H9 (cell line): Measurements from ENCODE around the gene ASPN. TPM values are rescaled to one million over a fixed set of nuclear protein-coding genes. Genes with fewer than 3 reads are reported as not detected.

ENCODE experiments used
- DNase-seq: peaks from one replicate; pipeline ENCODE4 v3.0.0-alpha.2; 2017
- H2AFZ ChIP-seq: one replicate; pipeline ENCODE4 v1.6.1; 2013; ENCODE audit warnings: mild to moderate bottlenecking, low read length, control low read depth, moderate library complexity
- H2AK5ac ChIP-seq: 2 replicates; pipeline ENCODE4 v1.6.1; 2013; ENCODE audit warnings: low read length, control low read depth, mixed read lengths; ENCODE audit not compliant: insufficient read length
- H2BK120ac ChIP-seq: one replicate; pipeline ENCODE4 v1.6.1; 2013; ENCODE audit warnings: low read depth, mild to moderate bottlenecking, low read length, control low read depth, inconsistent platforms; ENCODE audit not compliant: poor library complexity, severe bottlenecking
- H2BK12ac ChIP-seq: 2 replicates; pipeline ENCODE4 v1.6.1; 2013; ENCODE audit warnings: low read length, control low read depth, mixed read lengths, low read depth; ENCODE audit not compliant: insufficient read length
- H2BK15ac ChIP-seq: 2 replicates; pipeline ENCODE4 v1.6.1; 2013; ENCODE audit warnings: low read depth, low read length, control low read depth
- H2BK20ac ChIP-seq: one replicate; pipeline ENCODE4 v1.6.1; 2013; ENCODE audit warnings: low read depth, mild to moderate bottlenecking, low read length, control low read depth, inconsistent platforms; ENCODE audit not compliant: poor library complexity, severe bottlenecking
- H2BK5ac ChIP-seq: 2 replicates; pipeline ENCODE4 v1.6.1; 2013; ENCODE audit warnings: low read length, control low read depth, mixed read lengths; ENCODE audit not compliant: insufficient read length
- H3K14ac ChIP-seq: 2 replicates; pipeline ENCODE4 v1.6.1; 2013; ENCODE audit warnings: low read length, control low read depth; ENCODE audit not compliant: insufficient read depth
- H3K18ac ChIP-seq: 2 replicates; pipeline ENCODE4 v1.6.1; 2013; ENCODE audit warnings: low read depth, mild to moderate bottlenecking, mixed read lengths, low read length, control low read depth; ENCODE audit not compliant: insufficient read length
- H3K23ac ChIP-seq: 2 replicates; pipeline ENCODE4 v1.6.1; 2013; ENCODE audit warnings: low read length, control low read depth, mixed read lengths, low read depth; ENCODE audit not compliant: insufficient read length
- H3K23me2 ChIP-seq: 2 replicates; pipeline ENCODE4 v1.6.1; 2013; ENCODE audit warnings: low read depth, mild to moderate bottlenecking, mixed read lengths, low read length, control low read depth; ENCODE audit not compliant: insufficient read length, poor library complexity, severe bottlenecking
- H3K27ac ChIP-seq: 2 replicates; pipeline ENCODE4 v1.5.1; 2013; ENCODE audit warnings: low read length, control low read depth, mixed read lengths, low read depth; ENCODE audit not compliant: insufficient read length
- H3K27me3 ChIP-seq: 2 replicates; pipeline ENCODE4 v1.6.1; 2013; ENCODE audit warnings: low read length, control low read depth, inconsistent platforms; ENCODE audit not compliant: insufficient read depth
- H3K4ac ChIP-seq: 2 replicates; pipeline ENCODE4 v1.6.1; 2013; ENCODE audit warnings: low read depth, mild to moderate bottlenecking, control low read depth, inconsistent platforms, low read length, moderate library complexity
- H3K4me1 ChIP-seq: 2 replicates; pipeline ENCODE4 v1.6.1; 2013; ENCODE audit warnings: low read length, control low read depth, inconsistent platforms; ENCODE audit not compliant: insufficient read depth
- H3K4me2 ChIP-seq: 2 replicates; pipeline ENCODE4 v1.6.1; 2013; ENCODE audit warnings: low read length, control low read depth, mixed read lengths; ENCODE audit not compliant: insufficient read length, insufficient read depth
- H3K56ac ChIP-seq: 2 replicates; pipeline ENCODE4 v1.6.1; 2013; ENCODE audit warnings: low read depth, mild to moderate bottlenecking, mixed read lengths, low read length, control low read depth; ENCODE audit not compliant: insufficient read length
- H3K79me1 ChIP-seq: 2 replicates; pipeline ENCODE4 v1.6.1; 2013; ENCODE audit warnings: low read depth, mild to moderate bottlenecking, moderate library complexity, low read length, control low read depth, inconsistent platforms; ENCODE audit not compliant: insufficient read depth, poor library complexity, severe bottlenecking
- H3K79me2 ChIP-seq: 2 replicates; pipeline ENCODE4 v1.6.1; 2013; ENCODE audit warnings: low read length, control low read depth, inconsistent platforms; ENCODE audit not compliant: insufficient read depth
- H3K9ac ChIP-seq: 2 replicates; pipeline ENCODE4 v1.6.1; 2013; ENCODE audit warnings: low read length, control low read depth, mixed read lengths; ENCODE audit not compliant: insufficient read length; ENCODE audit errors: extremely low read depth
- H3K9me3 ChIP-seq: one replicate; pipeline ENCODE4 v1.6.1; 2013; ENCODE audit warnings: low read depth, low read length, inconsistent platforms; ENCODE audit not compliant: control insufficient read depth
- H3T11ph ChIP-seq: one replicate; pipeline ENCODE4 v1.6.1; 2013; ENCODE audit warnings: mild to moderate bottlenecking, low read length, control low read depth, inconsistent platforms
- H4K20me1 ChIP-seq: one replicate; pipeline ENCODE4 v1.6.1; 2013; ENCODE audit not compliant: control insufficient read depth, insufficient read length, insufficient read depth
- H4K5ac ChIP-seq: 2 replicates; pipeline ENCODE4 v1.6.1; 2013; ENCODE audit warnings: low read depth, mild to moderate bottlenecking, mixed read lengths, low read length, control low read depth; ENCODE audit not compliant: insufficient read length
- H4K8ac ChIP-seq: replicated peaks from 2 replicates; pipeline ENCODE4 v1.6.1; 2013; ENCODE audit warnings: low read length, control low read depth, mixed read lengths, low read depth; ENCODE audit not compliant: insufficient read length
- H4K91ac ChIP-seq: 2 replicates; pipeline ENCODE4 v1.6.1; 2013; ENCODE audit warnings: low read depth, mild to moderate bottlenecking, moderate library complexity, mixed read lengths, low read length, control low read depth; ENCODE audit not compliant: insufficient read length
- H3K27ac Mint-ChIP-seq, 3 experiments: 2 replicates in 2 of 3; 3 replicates in 1 of 3; pipeline ENCODE4 v1.8.0; 2020 to 2021; ENCODE audit warnings: mixed read lengths in 3 of 3, mild to moderate bottlenecking in 1 of 3, moderate library complexity in 1 of 3
- H3K27me3 Mint-ChIP-seq: 2 replicates; pipeline ENCODE4 v1.8.0; 2021; ENCODE audit warnings: low read depth, mild to moderate bottlenecking, moderate library complexity, mixed read lengths
- H3K36me3 Mint-ChIP-seq, 3 experiments: 2 replicates in 2 of 3; 3 replicates in 1 of 3; pipeline ENCODE4 v1.8.0; 2020 to 2021; ENCODE audit warnings: low read depth in 3 of 3, mixed read lengths in 3 of 3; ENCODE audit not compliant: insufficient read depth in 1 of 3
- H3K4me1 Mint-ChIP-seq, 2 experiments: 2 replicates each; pipeline ENCODE4 v1.8.0; 2020; ENCODE audit warnings: mixed read lengths in 2 of 2
- H3K4me3 Mint-ChIP-seq, 2 experiments: 2 replicates in 1 of 2; 3 replicates in 1 of 2; pipeline ENCODE4 v1.8.0; 2020 to 2021; ENCODE audit warnings: mild to moderate bottlenecking in 2 of 2, mixed read lengths in 2 of 2, moderate library complexity in 1 of 2
- H3K9me3 Mint-ChIP-seq, 2 experiments: 2 replicates in 1 of 2; 3 replicates in 1 of 2; pipeline ENCODE4 v1.8.0; 2020; ENCODE audit warnings: mild to moderate bottlenecking in 2 of 2, mixed read lengths in 2 of 2, moderate library complexity in 1 of 2
- WGBS: extraction: QIAGEN DNeasy Blood & Tissue Kit; methylation state at CpG from one replicate; pipeline ENCODE4 v1.1.7; 2013; ENCODE audit warnings: missing lambda C conversion rate, low lambda C conversion rate, mixed read lengths; ENCODE audit not compliant: insufficient read length; ENCODE audit errors: extremely low coverage; 5-methylcytosine and 5-hydroxymethylcytosine counted together
- total RNA-seq: library from RNA; stranded (reverse); gene quantifications from 2 replicates; pipeline ENCODE4 v1.2.1, GENCODE V29; 2021
- TF ChIP-seq, protein P1 (sequence below): fragments of 200-600 bp; sonication (generic); conservative IDR thresholded peaks from 3 replicates; pipeline ENCODE4 v1.8.0; 2021; ENCODE audit warnings: antibody characterized with exemption, mild to moderate bottlenecking

Gene ASPN
- total RNA-seq, 1 experiment from 2014 or later, result not detected

DNA sequence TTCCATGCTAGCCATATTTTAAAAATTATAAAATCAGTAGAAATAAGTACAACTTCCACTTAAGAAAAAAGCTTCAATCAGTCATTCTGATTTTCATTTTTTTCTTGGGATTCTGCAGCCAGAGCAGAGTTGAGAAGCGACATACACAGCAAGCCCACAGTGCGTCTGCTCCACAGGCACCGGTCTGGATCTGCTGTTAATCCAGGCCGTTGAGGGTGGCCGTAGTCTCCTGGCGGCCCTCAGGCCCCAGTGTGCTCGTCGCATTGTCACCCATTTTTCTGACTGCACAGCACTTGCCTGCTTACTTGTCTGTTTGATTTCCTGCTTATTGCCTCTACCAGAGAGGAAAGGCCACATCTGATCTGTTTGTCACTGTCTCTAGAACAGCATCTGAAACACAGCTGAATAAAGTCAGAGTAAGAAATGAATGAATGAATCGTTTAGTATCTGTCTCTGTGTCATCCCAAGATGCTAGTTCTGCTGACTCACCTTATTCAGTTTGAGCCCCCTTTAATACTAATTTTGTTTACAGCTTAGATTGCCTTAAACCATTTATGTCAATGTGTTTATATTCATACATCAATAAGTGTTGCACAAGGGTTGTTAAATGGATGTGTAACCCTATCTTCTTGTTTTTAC, 11.6 kb upstream of the ASPN start:
- Histone ChIP-seq H3K27ac (no peak overlapping the region), H3K23ac (no peak overlapping the region)
- WGBS, result no CpG with 5 or more reads among the region's 9 CpGs

More for the DNA sequence above, 11.6 kb upstream of the ASPN start:
- DNase-seq, result no peak
- no peak overlapping the region for H3K4me3 Mint-ChIP-seq
- no peak overlapping the region for H2AK5ac ChIP-seq
- H4K91ac ChIP-seq, result no peak overlapping the region
- H2BK120ac ChIP-seq, result no peak overlapping the region
- H3K23me2 ChIP-seq, result no peaks in the 10 kb centered on the region
- H3K4me1 ChIP-seq, result no peaks in the 10 kb centered on the region; the same call in 1 of the 2 replicates
- no peak overlapping the region for H3K4me2 ChIP-seq
- H3T11ph ChIP-seq, result no peak overlapping the region
- no peak overlapping the region for H2BK15ac ChIP-seq
- H3K9me3 Mint-ChIP-seq, result no peaks in the 10 kb centered on the region
- H3K36me3 Mint-ChIP-seq, result no peaks in the 10 kb centered on the region; a peak in 1 of 7 replicates
- H4K20me1 ChIP-seq, result no peaks in the 10 kb centered on the region
- no peak overlapping the region for H3K18ac ChIP-seq
- H2BK12ac ChIP-seq, result no peak overlapping the region
- TF ChIP-seq, protein P1, sequence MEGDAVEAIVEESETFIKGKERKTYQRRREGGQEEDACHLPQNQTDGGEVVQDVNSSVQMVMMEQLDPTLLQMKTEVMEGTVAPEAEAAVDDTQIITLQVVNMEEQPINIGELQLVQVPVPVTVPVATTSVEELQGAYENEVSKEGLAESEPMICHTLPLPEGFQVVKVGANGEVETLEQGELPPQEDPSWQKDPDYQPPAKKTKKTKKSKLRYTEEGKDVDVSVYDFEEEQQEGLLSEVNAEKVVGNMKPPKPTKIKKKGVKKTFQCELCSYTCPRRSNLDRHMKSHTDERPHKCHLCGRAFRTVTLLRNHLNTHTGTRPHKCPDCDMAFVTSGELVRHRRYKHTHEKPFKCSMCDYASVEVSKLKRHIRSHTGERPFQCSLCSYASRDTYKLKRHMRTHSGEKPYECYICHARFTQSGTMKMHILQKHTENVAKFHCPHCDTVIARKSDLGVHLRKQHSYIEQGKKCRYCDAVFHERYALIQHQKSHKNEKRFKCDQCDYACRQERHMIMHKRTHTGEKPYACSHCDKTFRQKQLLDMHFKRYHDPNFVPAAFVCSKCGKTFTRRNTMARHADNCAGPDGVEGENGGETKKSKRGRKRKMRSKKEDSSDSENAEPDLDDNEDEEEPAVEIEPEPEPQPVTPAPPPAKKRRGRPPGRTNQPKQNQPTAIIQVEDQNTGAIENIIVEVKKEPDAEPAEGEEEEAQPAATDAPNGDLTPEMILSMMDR, result no peak
- H3K27me3 ChIP-seq, result no peaks in the 10 kb centered on the region
- no peak overlapping the region; a peak in 1 of 7 replicates for H3K27ac Mint-ChIP-seq
- H3K56ac ChIP-seq, result no peak overlapping the region
- H3K79me1 ChIP-seq, result no peaks in the 10 kb centered on the region
- H2BK5ac ChIP-seq, result no peak overlapping the region
- H2BK20ac ChIP-seq, result no peak overlapping the region
- H3K4me1 Mint-ChIP-seq, result peaks cover under 1 to 4% of the 10 kb centered on the region in 2 experiments
- no peak overlapping the region for H3K4ac ChIP-seq
- H4K5ac ChIP-seq, result no peak overlapping the region
- no peaks in the 10 kb centered on the region for H3K27me3 Mint-ChIP-seq
- H2AFZ ChIP-seq, result no peak overlapping the region
- H3K9me3 ChIP-seq, result no peaks in the 10 kb centered on the region
- H4K8ac ChIP-seq, result no peak overlapping the region
- no peaks in the 10 kb centered on the region for H3K79me2 ChIP-seq
- H3K14ac ChIP-seq, result 0 out of 2 replicates have a peak overlapping the region, but pooled peaks have one; percentile 9
- no peak overlapping the region for H3K9ac ChIP-seq
